ENCODE measurements around the gene SAMD11. TPM values are rescaled to one million over a fixed set of nuclear protein-coding genes. Genes with fewer than 3 reads are reported as not detected.
A peak's percentile ranks its signal among the peaks of the same experiment; 100 is the strongest.

Gene SAMD11
- total and polyA plus RNA-seq, 2 experiments from 2014 or later = 8.2 to 40.9 TPM

GRCh38 chr1:904310-904950 is 19.3 kb upstream of the SAMD11 start:
- H3K9ac ChIP-seq = peak overlapping the region; percentile 80
- no peaks in the 10 kb centered on the region for H3K9me3 ChIP-seq (ENCODE audit: low read depth)
- no peaks in the 10 kb centered on the region; the same call in 1 of the 2 replicates for H3F3A ChIP-seq (ENCODE audit: insufficient read depth)
- H3K79me2 ChIP-seq (ENCODE audit: insufficient read depth) = no peaks in the 10 kb centered on the region
- no peaks in the 10 kb centered on the region for H3K36me3 ChIP-seq (ENCODE audit: low read depth)
- H4K20me1 ChIP-seq (ENCODE audit: insufficient read depth) = no peaks in the 10 kb centered on the region
- H3K4me1 ChIP-seq (ENCODE audit: insufficient read depth) = peaks cover 17% of the 10 kb centered on the region
- H3K9me2 ChIP-seq (ENCODE audit: insufficient read depth) = no peaks in the 10 kb centered on the region
- 1% methylated on average over 37 to 72 of the region's 91 CpGs for WGBS, 2 experiments (ENCODE audit: low coverage in 1 of 2, low lambda C conversion rate in 2 of 2, missing lambda C conversion rate in 2 of 2)
- H2AFZ ChIP-seq = peak overlapping the region; percentile 82; the same call in 1 of the 2 replicates
- peak overlapping the region; percentile 83 for H3K4me3 ChIP-seq
- no peak overlapping the region for H3K27ac ChIP-seq
- no peaks in the 10 kb centered on the region for H3K27me3 ChIP-seq (replicated peaks; ENCODE audit: insufficient read depth)
- in situ Hi-C loops (cut with MboI) = no loop called here
- DNase-seq = peak; percentile 89
- no peak for TF ChIP-seq EZH2phosphoT487 (IDR thresholded peaks at IDR 0.05; ENCODE audit: insufficient read depth, low read depth)
- no peak for TF ChIP-seq EZH2 (IDR thresholded peaks at IDR 0.05; ENCODE audit: insufficient read depth, poor library complexity, severe bottlenecking)
- H3K4me2 ChIP-seq (ENCODE audit: unreplicated experiment) = peak overlapping the region; percentile 83

- TF ChIP-seq EZH2phosphoT487 (IDR thresholded peaks at IDR 0.05; ENCODE audit: insufficient read depth, low read depth) = no peak
- TF ChIP-seq EZH2 (IDR thresholded peaks at IDR 0.05; ENCODE audit: insufficient read depth, poor library complexity, severe bottlenecking) = no peak
- no peaks in the 10 kb centered on the region for H3K9me3 ChIP-seq (ENCODE audit: low read depth)
- 9 to 14% methylated on average over 39 to 49 of the region's 49 CpGs for WGBS, 2 experiments (ENCODE audit: low coverage in 1 of 2, low lambda C conversion rate in 2 of 2, missing lambda C conversion rate in 2 of 2)
- H3K4me1 ChIP-seq (ENCODE audit: insufficient read depth) = peaks cover 19% of the 10 kb centered on the region
- no peaks in the 10 kb centered on the region for H3K36me3 ChIP-seq (ENCODE audit: low read depth)
- peak overlapping the region; percentile 83 for H3K4me3 ChIP-seq
- in situ Hi-C loops (cut with MboI) = no loop called here
- no peaks in the 10 kb centered on the region for H3K79me2 ChIP-seq (ENCODE audit: insufficient read depth)
- H2AFZ ChIP-seq = peak overlapping the region; percentile 82
- H3K27me3 ChIP-seq (replicated peaks; ENCODE audit: insufficient read depth) = no peaks in the 10 kb centered on the region
- DNase-seq = peak; percentile 72
- no peaks in the 10 kb centered on the region; the same call in 1 of the 2 replicates for H3F3A ChIP-seq (ENCODE audit: insufficient read depth)
- no peaks in the 10 kb centered on the region for H4K20me1 ChIP-seq (ENCODE audit: insufficient read depth)
- peak overlapping the region; percentile 83 for H3K4me2 ChIP-seq (ENCODE audit: unreplicated experiment)
- H3K9ac ChIP-seq = peak overlapping the region; percentile 80
- H3K9me2 ChIP-seq (ENCODE audit: insufficient read depth) = no peaks in the 10 kb centered on the region
- 0 out of 2 replicates have a peak overlapping the region, but pooled peaks have one; percentile 36 for H3K27ac ChIP-seq
Observed at GRCh38 chr1:905071-905749, 18.5 kb upstream of the SAMD11 start.

DNA sequence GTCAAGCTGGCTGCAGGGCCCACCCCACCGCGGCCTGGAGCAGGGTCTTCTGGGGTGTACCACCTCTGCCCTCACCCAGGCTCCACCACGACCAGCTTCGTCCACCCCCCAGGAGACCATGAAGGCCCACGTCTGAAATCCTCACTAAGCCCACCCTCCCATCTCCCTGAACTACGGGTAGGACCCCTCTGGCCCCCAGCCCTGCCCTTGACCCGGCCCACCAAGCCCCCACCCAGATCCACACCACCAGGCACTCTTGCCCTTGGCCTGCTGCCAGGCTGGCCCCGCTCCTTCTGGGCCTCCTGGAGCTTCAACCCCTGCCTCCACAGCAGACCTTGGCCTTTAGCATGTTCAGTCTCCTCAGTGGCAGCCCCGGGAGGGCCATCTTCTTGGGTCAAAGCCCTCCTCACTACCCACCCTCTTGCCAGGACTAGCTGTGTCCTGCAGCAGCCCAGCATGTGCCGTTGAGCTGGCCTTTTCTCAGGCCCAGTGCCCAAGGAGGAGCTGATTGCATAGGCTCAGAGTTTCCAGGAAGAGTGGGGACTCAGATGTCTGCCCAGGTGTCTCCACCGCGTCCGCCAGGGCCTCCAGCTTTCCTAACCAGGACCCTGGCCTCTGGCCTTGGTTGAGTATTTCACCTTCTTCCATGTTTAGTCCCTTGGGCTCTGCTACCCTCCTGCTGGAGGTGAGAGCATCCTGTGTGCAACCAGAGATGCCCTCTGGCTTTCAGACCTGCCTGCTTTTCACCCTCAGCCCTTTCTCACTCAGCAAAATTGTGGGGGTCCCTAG is 17.7 kb upstream of the SAMD11 start:
- Histone ChIP-seq H3K9me2 (ENCODE audit: insufficient read depth) (no peaks in the 10 kb centered on the region), H3K9ac (peak overlapping the region; percentile 80; the same call in 1 of the 2 replicates), H3K4me3 (peak overlapping the region; percentile 83), H3K4me2 (ENCODE audit: unreplicated experiment) (peak overlapping the region; percentile 83), H3F3A (ENCODE audit: insufficient read depth) (no peaks in the 10 kb centered on the region; the same call in 1 of the 2 replicates), H3K79me2 (ENCODE audit: insufficient read depth) (no peaks in the 10 kb centered on the region), H3K4me1 (ENCODE audit: insufficient read depth) (peaks cover 27% of the 10 kb centered on the region), H3K27ac (peak overlapping the region; percentile 63), H2AFZ (no peak overlapping the region), H3K27me3 (replicated peaks; ENCODE audit: insufficient read depth) (no peaks in the 10 kb centered on the region), H3K9me3 (ENCODE audit: low read depth) (no peaks in the 10 kb centered on the region), H4K20me1 (ENCODE audit: insufficient read depth) (no peaks in the 10 kb centered on the region), H3K36me3 (ENCODE audit: low read depth) (no peaks in the 10 kb centered on the region)
- peak; percentile 62 for DNase-seq
- 64 to 73% methylated on average over 11 to 13 of the region's 13 CpGs for WGBS, 2 experiments (ENCODE audit: low coverage in 1 of 2, low lambda C conversion rate in 2 of 2, missing lambda C conversion rate in 2 of 2)
- in situ Hi-C loops (cut with MboI) = no loop called here
- TF ChIP-seq EZH2 (IDR thresholded peaks at IDR 0.05; ENCODE audit: insufficient read depth, poor library complexity, severe bottlenecking) = no peak
- no peak for TF ChIP-seq EZH2phosphoT487 (IDR thresholded peaks at IDR 0.05; ENCODE audit: insufficient read depth, low read depth)

Data from GM23248 (cell line).